NT2/D1 (cell line): ENCODE data around the gene CFAP20.

ENCODE experiments used
- YY1 ChIP-seq: IDR thresholded peaks from 2 replicates; pipeline ENCODE4 v1.6.1; 2011; ENCODE audit not compliant: insufficient read length, insufficient read depth
- ZNF274 ChIP-seq: IDR thresholded peaks from 2 replicates; pipeline ENCODE4 v1.6.1; 2011; ENCODE audit warnings: mild to moderate bottlenecking, low read depth, low read length

GRCh38 chr16:58077796-58078195, 51.4 kb downstream of the CFAP20 start:
- TF ChIP-seq YY1 (no peak), ZNF274 (no peak)
